Measurements from ENCODE around the gene PLEKHM3.

Gene PLEKHM3

DNA sequence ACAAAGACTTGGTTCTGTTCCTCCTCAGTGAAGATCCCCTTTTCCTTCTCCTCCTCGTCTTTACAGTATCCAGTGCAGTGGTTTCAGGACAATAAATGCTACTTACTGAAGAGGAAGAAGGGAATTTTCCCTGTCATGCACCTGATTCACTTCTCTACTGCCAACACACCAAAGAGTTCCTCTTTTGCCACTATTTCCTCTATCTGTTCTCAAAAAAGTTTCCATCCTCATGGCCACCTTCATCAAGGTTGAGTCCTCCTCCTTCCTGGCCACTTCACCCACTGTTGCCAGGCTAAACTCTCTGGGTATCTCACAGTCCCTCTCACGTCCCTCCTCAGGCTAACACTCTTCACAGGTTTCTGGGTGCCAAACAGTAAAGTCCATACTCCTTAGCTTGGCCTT, 41.7 kb downstream of the PLEKHM3 start:
- no peak overlapping the region for H3K27ac Mint-ChIP-seq
- no peaks in the 10 kb centered on the region for H3K27me3 Mint-ChIP-seq
- H3K4me3 Mint-ChIP-seq, result no peak overlapping the region
- no peaks in the 10 kb centered on the region for H3K9me3 Mint-ChIP-seq
- peaks cover 8% of the 10 kb centered on the region for H3K36me3 Mint-ChIP-seq
- H3K4me1 Mint-ChIP-seq, result peaks cover 6% of the 10 kb centered on the region

DNA sequence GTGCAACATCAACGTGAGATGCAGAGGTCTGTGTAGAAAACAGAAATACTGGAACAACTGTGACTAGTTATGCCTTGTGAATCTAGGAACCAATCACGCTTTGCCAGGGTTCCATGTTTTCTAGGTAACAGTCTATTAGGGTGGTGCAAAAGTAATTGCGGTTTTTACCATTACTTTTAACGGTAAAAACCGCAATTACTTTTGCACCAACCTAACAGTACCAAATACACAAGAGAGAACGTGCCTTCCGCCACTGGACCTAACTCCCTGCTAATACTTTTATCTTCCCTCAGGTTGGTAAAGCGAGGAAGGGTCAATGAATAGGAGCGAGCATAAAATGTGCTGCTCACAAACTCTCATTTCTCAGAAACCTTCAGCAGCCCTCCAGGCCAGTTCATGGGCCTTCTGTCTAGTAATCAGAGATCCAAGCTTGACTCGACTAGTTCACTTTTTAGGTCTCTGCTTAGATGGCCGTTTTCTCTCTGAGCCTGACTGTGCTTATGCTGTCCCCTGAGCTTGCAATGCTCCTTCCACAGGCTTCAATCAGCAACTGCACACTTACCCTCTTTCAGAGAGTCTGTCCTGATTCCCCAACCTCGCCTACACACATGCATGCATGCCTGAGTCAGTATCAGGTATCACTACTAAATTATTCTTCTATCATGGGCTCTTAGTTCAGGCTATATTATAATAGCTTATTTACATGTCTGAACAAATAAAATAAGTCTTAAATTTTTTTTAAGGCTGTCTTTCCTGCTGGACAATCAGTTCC, 47.0 kb downstream of the PLEKHM3 start:
- no peak overlapping the region for H3K27ac Mint-ChIP-seq
- peaks cover 8% of the 10 kb centered on the region for H3K4me1 Mint-ChIP-seq
- H3K27me3 Mint-ChIP-seq, result no peaks in the 10 kb centered on the region
- H3K36me3 Mint-ChIP-seq, result peaks cover 6% of the 10 kb centered on the region
- H3K4me3 Mint-ChIP-seq, result no peak overlapping the region
- H3K9me3 Mint-ChIP-seq, result no peaks in the 10 kb centered on the region

DNA sequence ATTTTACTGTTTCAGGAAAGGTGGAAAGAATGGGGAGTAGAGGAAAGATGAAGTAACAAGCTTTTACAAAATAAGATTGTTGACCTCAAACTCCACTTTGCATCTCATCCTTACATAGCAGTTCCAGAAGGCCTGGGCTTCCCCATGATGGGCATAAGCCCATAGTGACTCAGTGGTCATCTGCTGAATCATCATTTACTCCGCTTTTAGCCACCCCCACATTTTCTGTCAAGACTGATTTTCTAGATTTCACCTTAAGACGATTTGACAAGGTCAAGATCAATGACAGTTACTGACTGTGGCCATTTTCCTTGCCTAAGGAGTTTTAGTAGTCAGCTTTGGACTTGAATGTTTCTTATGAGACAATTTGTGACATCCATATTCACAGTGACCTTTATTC, 49.4 kb downstream of the PLEKHM3 start:
- peaks cover 6% of the 10 kb centered on the region for H3K36me3 Mint-ChIP-seq
- H3K27me3 Mint-ChIP-seq, result no peaks in the 10 kb centered on the region
- H3K9me3 Mint-ChIP-seq, result no peaks in the 10 kb centered on the region
- no peak overlapping the region for H3K4me3 Mint-ChIP-seq
- peaks cover 22% of the 10 kb centered on the region for H3K4me1 Mint-ChIP-seq
- H3K27ac Mint-ChIP-seq, result no peak overlapping the region

DNA sequence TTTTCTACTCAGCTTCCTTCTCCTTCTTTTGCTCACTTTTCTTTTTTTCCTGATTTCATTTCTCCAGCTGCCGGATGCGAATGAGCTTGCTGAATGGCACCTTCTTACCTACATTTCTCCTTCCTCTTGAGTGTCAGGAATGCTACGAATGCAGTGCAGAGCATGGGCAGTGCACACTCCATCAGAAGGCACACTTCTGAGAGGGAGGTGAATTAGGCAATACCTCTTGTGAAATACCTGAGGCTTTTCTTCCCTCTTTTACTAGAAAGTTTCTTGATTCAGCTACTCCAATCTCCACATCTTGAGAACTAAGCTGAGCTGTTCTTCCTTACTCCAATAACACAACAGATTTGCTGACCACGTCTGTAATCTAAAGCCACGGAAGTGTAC, 51.1 kb downstream of the PLEKHM3 start:
- H3K4me1 Mint-ChIP-seq, result peaks cover 34% of the 10 kb centered on the region
- no peaks in the 10 kb centered on the region for H3K9me3 Mint-ChIP-seq
- H3K4me3 Mint-ChIP-seq, result no peak overlapping the region
- peak overlapping the region; percentile 52 for H3K27ac Mint-ChIP-seq
- peaks cover 3% of the 10 kb centered on the region for H3K36me3 Mint-ChIP-seq
- no peaks in the 10 kb centered on the region for H3K27me3 Mint-ChIP-seq

DNA sequence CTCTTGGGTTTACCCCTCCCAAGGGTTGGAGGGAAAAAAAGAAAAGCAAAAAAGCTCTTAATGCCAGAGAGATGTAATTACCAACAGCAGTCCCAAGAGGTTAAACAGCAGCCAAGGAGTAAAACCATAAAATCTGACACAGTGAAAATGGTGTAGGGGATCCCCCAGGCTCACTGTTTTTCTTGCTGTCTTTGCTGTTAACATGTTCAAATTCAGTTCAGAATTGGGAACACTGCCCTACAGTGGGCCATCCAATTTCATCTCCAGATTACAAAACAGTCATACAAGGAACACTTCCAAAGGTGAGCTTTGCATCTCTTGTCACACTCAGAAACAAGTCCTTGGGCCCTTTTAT, 54.5 kb downstream of the PLEKHM3 start:
- Mint-ChIP-seq H3K36me3 (peaks cover 3% of the 10 kb centered on the region), H3K4me3 (no peak overlapping the region), H3K9me3 (no peaks in the 10 kb centered on the region), H3K4me1 (peaks cover 40% of the 10 kb centered on the region), H3K27me3 (no peaks in the 10 kb centered on the region), H3K27ac (no peak overlapping the region)

- Mint-ChIP-seq H3K27ac (no peak overlapping the region), H3K9me3 (no peaks in the 10 kb centered on the region), H3K4me3 (peak overlapping the region; percentile 41), H3K27me3 (no peaks in the 10 kb centered on the region), H3K4me1 (peaks cover 40% of the 10 kb centered on the region), H3K36me3 (peaks cover 3% of the 10 kb centered on the region)
Observed at GRCh38 chr2:207970147-207970825, 55.0 kb downstream of the PLEKHM3 start.

DNA sequence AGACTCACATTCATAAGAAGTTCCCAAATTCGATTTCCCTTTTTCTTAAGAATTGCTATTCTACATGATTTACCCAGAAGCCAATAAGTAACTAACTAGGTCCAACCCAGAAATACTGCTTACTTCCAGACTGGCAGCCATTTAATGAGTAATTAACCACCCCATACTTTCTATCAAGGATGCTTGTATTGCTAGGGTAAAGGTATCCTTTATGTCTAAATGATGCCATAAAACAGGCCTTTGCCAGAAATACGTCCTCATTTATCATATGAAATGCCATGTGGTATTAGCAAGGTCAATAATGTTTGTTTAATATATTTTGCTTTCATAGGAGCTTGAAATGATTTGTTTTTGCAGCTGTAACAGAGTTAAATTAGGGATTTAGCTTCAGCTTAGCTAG, 56.1 kb downstream of the PLEKHM3 start:
- no peak overlapping the region for H3K27ac Mint-ChIP-seq
- no peaks in the 10 kb centered on the region for H3K27me3 Mint-ChIP-seq
- peaks cover 37% of the 10 kb centered on the region for H3K4me1 Mint-ChIP-seq
- H3K9me3 Mint-ChIP-seq, result no peaks in the 10 kb centered on the region
- H3K36me3 Mint-ChIP-seq, result peaks cover 7% of the 10 kb centered on the region
- no peak overlapping the region for H3K4me3 Mint-ChIP-seq

DNA sequence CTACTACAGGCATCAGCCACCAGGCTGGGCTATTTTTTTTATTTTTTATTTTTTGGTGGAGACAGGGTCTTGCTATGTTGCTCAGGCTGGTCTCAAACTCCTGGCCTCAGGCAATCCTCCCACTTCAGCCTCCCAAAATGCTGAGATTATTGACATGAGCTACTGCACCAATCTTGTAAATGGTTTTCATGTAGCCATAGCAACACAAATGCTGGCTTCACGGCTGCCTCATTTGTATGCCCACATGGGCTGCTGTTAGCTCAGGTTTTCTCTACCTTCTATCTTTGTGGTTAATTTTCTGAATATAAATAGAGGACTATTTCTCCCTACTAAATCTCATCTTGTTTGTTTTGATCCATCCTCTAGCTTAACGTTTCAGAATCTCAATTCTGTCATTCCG, 58.2 kb downstream of the PLEKHM3 start:
- Mint-ChIP-seq H3K4me3 (no peak overlapping the region), H3K36me3 (peaks cover 19% of the 10 kb centered on the region), H3K27ac (no peak overlapping the region), H3K27me3 (no peaks in the 10 kb centered on the region), H3K4me1 (peaks cover 28% of the 10 kb centered on the region), H3K9me3 (peaks cover 9% of the 10 kb centered on the region)

DNA sequence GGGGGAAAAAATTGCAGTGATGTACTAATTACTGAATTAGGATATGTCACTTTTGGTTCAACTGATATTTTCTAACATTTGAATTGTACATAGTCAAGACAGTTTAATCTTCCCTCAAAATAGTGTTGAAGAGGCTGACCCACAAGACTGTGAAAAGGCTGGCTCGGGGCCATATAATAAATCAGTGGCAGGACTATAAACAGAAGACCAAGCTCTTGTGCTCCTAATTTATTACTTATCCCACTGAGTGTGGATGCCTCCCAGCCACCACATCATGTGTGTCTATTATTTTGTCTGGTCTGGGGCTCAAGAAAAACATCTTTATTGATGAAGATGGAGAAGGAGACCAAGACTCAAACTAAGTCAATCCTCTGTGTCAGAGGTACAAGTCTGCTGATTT, 64.4 kb downstream of the PLEKHM3 start:
- Mint-ChIP-seq H3K4me3 (no peak overlapping the region), H3K36me3 (peaks cover 30% of the 10 kb centered on the region), H3K27ac (no peak overlapping the region), H3K27me3 (no peaks in the 10 kb centered on the region), H3K9me3 (peaks cover 9% of the 10 kb centered on the region), H3K4me1 (peaks cover under 1% of the 10 kb centered on the region)

- no peak overlapping the region for H3K27ac Mint-ChIP-seq
- H3K9me3 Mint-ChIP-seq, result peaks cover 9% of the 10 kb centered on the region
- no peaks in the 10 kb centered on the region for H3K27me3 Mint-ChIP-seq
- peaks cover 4% of the 10 kb centered on the region for H3K4me1 Mint-ChIP-seq
- no peak overlapping the region for H3K4me3 Mint-ChIP-seq
- H3K36me3 Mint-ChIP-seq, result peaks cover 33% of the 10 kb centered on the region
Observed at GRCh38 chr2:207960090-207960489, 65.2 kb downstream of the PLEKHM3 start.

- Mint-ChIP-seq H3K4me3 (no peak overlapping the region), H3K36me3 (peaks cover 14% of the 10 kb centered on the region), H3K27me3 (no peaks in the 10 kb centered on the region), H3K4me1 (peaks cover 4% of the 10 kb centered on the region), H3K9me3 (no peaks in the 10 kb centered on the region), H3K27ac (no peak overlapping the region)
Observed at GRCh38 chr2:207956771-207957170, 68.6 kb downstream of the PLEKHM3 start.

GRCh38 chr2:207955456-207955855, 69.9 kb downstream of the PLEKHM3 start:
- Mint-ChIP-seq H3K27me3 (no peaks in the 10 kb centered on the region), H3K4me3 (no peak overlapping the region), H3K9me3 (no peaks in the 10 kb centered on the region), H3K27ac (peak overlapping the region; percentile 71), H3K4me1 (peaks cover 4% of the 10 kb centered on the region), H3K36me3 (peaks cover 13% of the 10 kb centered on the region)

DNA sequence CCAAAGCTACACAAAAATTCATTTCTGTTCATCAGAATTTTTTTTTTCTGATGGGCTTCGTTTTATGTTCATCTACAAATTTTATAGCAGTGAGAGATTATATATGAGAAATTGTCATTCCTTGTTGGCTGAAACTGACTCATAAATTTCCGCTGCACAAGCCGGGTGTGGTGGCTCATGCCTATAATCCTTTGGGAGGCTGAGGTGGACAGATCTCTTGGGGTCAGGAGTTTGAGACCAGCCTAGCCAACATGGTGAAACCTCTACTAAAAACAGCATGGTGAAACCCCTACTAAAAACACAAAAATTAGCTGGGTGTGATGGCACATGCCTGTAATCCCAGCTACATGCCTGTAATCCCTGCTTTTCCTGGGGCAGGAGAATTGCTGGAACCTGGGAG, 72.0 kb downstream of the PLEKHM3 start:
- no peaks in the 10 kb centered on the region for H3K9me3 Mint-ChIP-seq
- no peak overlapping the region for H3K27ac Mint-ChIP-seq
- no peaks in the 10 kb centered on the region for H3K27me3 Mint-ChIP-seq

DNA sequence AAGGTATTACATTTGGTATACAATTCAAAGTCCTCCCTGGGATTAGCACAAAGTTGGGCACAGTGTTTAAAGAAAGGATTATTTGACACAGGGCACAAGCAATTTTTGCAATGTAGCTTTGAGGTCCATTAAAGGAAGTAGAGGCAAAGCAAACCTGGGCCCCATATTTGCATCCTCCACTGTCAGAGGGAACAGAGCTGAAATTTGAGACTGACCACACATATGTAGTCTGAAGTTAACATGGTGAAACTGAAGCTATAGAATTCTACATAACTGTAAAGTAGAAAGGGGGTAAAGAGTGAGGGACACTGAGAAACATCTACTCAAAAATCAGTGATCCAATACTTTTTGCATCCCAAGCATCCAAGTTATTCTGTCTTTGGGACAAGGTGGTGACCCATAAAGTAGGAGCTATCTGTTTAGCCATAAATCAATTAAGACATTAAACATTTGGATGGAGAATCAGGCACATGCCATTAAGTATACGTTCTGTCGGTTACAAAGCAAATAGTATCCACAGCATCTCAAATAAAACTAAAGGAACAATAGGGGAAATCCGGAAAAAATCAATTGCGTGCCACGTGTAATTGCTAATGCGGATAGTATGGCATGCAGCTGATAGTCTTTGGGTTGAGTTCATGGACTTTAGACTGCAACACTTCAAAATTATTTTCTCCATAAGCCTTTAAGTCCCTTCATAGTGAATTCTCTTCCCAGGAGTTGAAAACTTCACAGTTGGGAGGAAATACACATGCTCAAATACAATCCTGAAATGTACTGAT, 72.6 kb downstream of the PLEKHM3 start:
- H3K27ac Mint-ChIP-seq, result no peak overlapping the region
- H3K27me3 Mint-ChIP-seq, result no peaks in the 10 kb centered on the region
- H3K36me3 Mint-ChIP-seq, result peaks cover 8% of the 10 kb centered on the region
- no peak overlapping the region for H3K4me3 Mint-ChIP-seq
- H3K4me1 Mint-ChIP-seq, result peaks cover 4% of the 10 kb centered on the region
- H3K9me3 Mint-ChIP-seq, result no peaks in the 10 kb centered on the region

More for the DNA sequence above, 72.0 kb downstream of the PLEKHM3 start:
- peaks cover 8% of the 10 kb centered on the region for H3K36me3 Mint-ChIP-seq
- H3K4me1 Mint-ChIP-seq, result peaks cover 4% of the 10 kb centered on the region
- no peak overlapping the region for H3K4me3 Mint-ChIP-seq

DNA sequence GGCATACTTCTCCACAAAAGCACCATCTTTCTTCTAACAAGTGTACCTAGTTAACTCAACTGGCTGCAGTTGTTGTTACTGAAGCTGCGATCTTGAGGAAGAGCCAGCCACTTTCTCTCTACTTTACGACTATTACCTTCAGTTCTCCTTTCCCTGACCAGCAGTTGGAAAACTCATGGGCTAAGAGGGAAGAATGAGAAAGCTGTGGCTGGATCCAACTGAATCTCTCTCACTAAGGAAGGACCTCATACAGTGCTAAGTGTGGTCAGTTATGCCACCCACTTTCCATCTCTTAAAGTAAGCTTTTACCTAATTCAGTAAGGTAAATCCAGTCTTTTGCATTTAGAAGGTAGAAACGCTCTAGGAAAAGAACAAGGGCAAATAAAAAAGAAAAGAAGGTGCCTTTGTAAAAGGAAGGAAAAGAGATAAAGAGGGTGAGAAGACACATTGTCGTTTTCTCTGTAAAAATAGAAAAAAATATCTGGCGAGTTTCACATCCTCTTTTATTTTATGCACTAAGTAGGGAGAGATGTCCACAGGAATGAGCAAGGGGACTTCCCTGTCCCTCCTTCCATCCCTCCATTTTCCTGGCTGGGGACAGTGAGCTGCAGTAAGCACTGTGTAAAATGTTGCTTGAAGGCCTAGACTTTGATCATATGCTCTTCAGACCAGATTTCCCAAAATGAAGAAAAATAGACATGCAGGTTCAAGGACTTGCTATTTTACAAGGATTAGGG, 73.4 kb downstream of the PLEKHM3 start:
- Mint-ChIP-seq H3K27me3 (no peaks in the 10 kb centered on the region), H3K36me3 (peaks cover 8% of the 10 kb centered on the region), H3K27ac (no peak overlapping the region), H3K9me3 (no peaks in the 10 kb centered on the region), H3K4me1 (peaks cover 8% of the 10 kb centered on the region), H3K4me3 (no peak overlapping the region)
